Anterior cingulate cortex (tissue), 58 donors: ENCODE data around the gene RAB5IF.

Experiments
- DNase-seq, 58 donors: peaks; one replicate each; lab custom pipeline; 2025; lab: John Stamatoyannopoulos, UW

The RAB5IF gene

GRCh38 chr20:36653456-36653855 is 47.9 kb downstream of the RAB5IF start:
- DNase-seq, result no peak

GRCh38 chr20:36654506-36654905 is 48.9 kb downstream of the RAB5IF start:
- DNase-seq, result no peak

DNA sequence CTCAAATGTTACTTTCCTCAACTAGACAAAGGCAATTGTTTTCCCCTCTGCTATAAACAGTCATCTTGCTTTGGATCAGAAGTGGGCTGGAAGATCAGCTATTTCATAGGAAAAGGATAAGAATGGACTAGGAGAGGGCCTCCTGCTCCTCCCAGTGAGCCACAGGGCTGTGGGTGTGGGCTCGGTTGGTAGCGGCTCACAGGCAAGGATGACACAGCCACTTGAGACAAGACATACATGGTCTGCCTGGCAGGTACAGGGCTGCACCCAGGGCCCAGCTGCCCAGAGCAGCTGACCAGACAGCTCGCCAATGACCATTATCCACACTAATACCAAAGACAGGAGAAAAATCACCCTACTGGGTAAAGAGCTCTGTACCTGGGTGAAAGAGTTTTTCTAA is 49.4 kb downstream of the RAB5IF start:
- no peak for DNase-seq

GRCh38 chr20:36656733-36657132 is 51.2 kb downstream of the RAB5IF start:
- DNase-seq, result no peak

- no peak for DNase-seq
These were observed 52.7 kb downstream of the RAB5IF start for GRCh38 chr20:36658300-36658699.
